GM19468 (cell line): Measurements from ENCODE around the gene TSLP.

Experiments used
- ATAC-seq: cut with Tn5 transposase; IDR thresholded peaks from one replicate; pipeline ENCODE4 v1.9.1; 2021; ENCODE audit warnings: mild to moderate bottlenecking, moderate library complexity, moderate number of reproducible peaks; ENCODE audit not compliant: unreplicated experiment; ENCODE audit errors: extremely low read depth

TSLP gene

GRCh38 chr5:111071413-111071812, at the start of gene TSLP:
Gene TSLP, plus strand, starts transcription at chr5:111071713. Its CDS starts 178 bp downstream, at chr5:111071891.
- no peak for ATAC-seq

GRCh38 chr5:111022301-111022700, 49.2 kb upstream of the TSLP start:
- ATAC-seq = no peak

GRCh38 chr5:111028865-111029264, 42.6 kb upstream of the TSLP start:
- no peak for ATAC-seq

GRCh38 chr5:111043712-111044506, 27.6 kb upstream of the TSLP start:
- no peak for ATAC-seq

GRCh38 chr5:111058064-111058463, 13.4 kb upstream of the TSLP start:
- ATAC-seq = no peak

GRCh38 chr5:111060169-111060568, 11.3 kb upstream of the TSLP start:
- no peak for ATAC-seq

- no peak for ATAC-seq
Observed at GRCh38 chr5:111061618-111062017, 9.9 kb upstream of the TSLP start.

GRCh38 chr5:111063709-111064322, 7.7 kb upstream of the TSLP start:
- no peak for ATAC-seq

- ATAC-seq = no peak
Observed at GRCh38 chr5:111066261-111066938, 5.1 kb upstream of the TSLP start.

GRCh38 chr5:111068213-111068612, 3.3 kb upstream of the TSLP start:
- no peak for ATAC-seq

- ATAC-seq = no peak
Observed at GRCh38 chr5:111069839-111070238, 1.7 kb upstream of the TSLP start.

GRCh38 chr5:111070272-111071134, 1.0 kb upstream of the TSLP start:
- ATAC-seq = no peak

GRCh38 chr5:111072949-111073682, 1.6 kb downstream of the TSLP start:
- ATAC-seq = no peak

- no peak for ATAC-seq
Observed at GRCh38 chr5:111074244-111074643, 2.7 kb downstream of the TSLP start.

- no peak for ATAC-seq
Observed at GRCh38 chr5:111075520-111075919, 4.0 kb downstream of the TSLP start.

GRCh38 chr5:111076091-111076490, 4.6 kb downstream of the TSLP start:
- ATAC-seq = no peak

- ATAC-seq = no peak
Observed at GRCh38 chr5:111077678-111078077, 6.2 kb downstream of the TSLP start.

GRCh38 chr5:111079846-111080245, 8.3 kb downstream of the TSLP start:
- no peak for ATAC-seq

GRCh38 chr5:111083323-111083722, 11.8 kb downstream of the TSLP start:
- no peak for ATAC-seq
